Measurements from ENCODE around the gene CBLIF.
"Not testable (repeated sequence)": the region's sequence is repeated elsewhere in the genome, so short reads cannot be mapped to it uniquely, and the experiment has no call there.

The CBLIF gene

GRCh38 chr11:59845399-59845798 lies at the start of gene CBLIF:
TSS of gene CBLIF (minus strand) at chr11:59845499. CDS start at chr11:59845453, 46 bp downstream.
- no peak for DNase-seq (ENCODE audit: low read depth in 2 of 2)

- DNase-seq (ENCODE audit: low read depth in 2 of 2), result no peak
Measured at GRCh38 chr11:59894616-59895015, 49.3 kb upstream of the CBLIF start.

- DNase-seq (ENCODE audit: low read depth in 2 of 2), result no peak
Measured at GRCh38 chr11:59891781-59892181, 46.5 kb upstream of the CBLIF start.

- DNase-seq (ENCODE audit: low read depth in 2 of 2), result not testable (repeated sequence)
Measured at GRCh38 chr11:59887156-59887555, 41.9 kb upstream of the CBLIF start.

- no peak for DNase-seq (ENCODE audit: low read depth in 2 of 2)
Measured at GRCh38 chr11:59883597-59883996, 38.3 kb upstream of the CBLIF start.

- no peak for DNase-seq (ENCODE audit: low read depth in 2 of 2)
Measured at GRCh38 chr11:59879567-59879966, 34.3 kb upstream of the CBLIF start.

GRCh38 chr11:59878575-59878974 lies 33.3 kb upstream of the CBLIF start, which contains the start of gene OOSP3:
TSS of gene OOSP3 (plus strand) at chr11:59878782. CDS start at chr11:59878809, 27 bp downstream.
- no peak for DNase-seq (ENCODE audit: low read depth in 2 of 2)

- no peak for DNase-seq (ENCODE audit: low read depth in 2 of 2)
Measured at GRCh38 chr11:59877784-59878183, 32.5 kb upstream of the CBLIF start.

GRCh38 chr11:59877325-59877724 lies 32.0 kb upstream of the CBLIF start:
- DNase-seq (ENCODE audit: low read depth in 2 of 2), result no peak

- DNase-seq (ENCODE audit: low read depth in 2 of 2), result no peak
Measured at GRCh38 chr11:59875856-59876519, 30.7 kb upstream of the CBLIF start.

- no peak for DNase-seq (ENCODE audit: low read depth in 2 of 2)
Measured at GRCh38 chr11:59872076-59872475, 26.8 kb upstream of the CBLIF start.

GRCh38 chr11:59867946-59868345 lies 22.6 kb upstream of the CBLIF start:
- no peak for DNase-seq (ENCODE audit: low read depth in 2 of 2)

- DNase-seq (ENCODE audit: low read depth in 2 of 2), result no peak
Measured at GRCh38 chr11:59866836-59867235, 21.5 kb upstream of the CBLIF start.

GRCh38 chr11:59866397-59866796 lies 21.1 kb upstream of the CBLIF start, which contains the start of gene TCN1:
TSS of gene TCN1 (minus strand) at chr11:59866487. CDS start at chr11:59866470, 17 bp downstream.
- no peak for DNase-seq (ENCODE audit: low read depth in 2 of 2)

- no peak for DNase-seq (ENCODE audit: low read depth in 2 of 2)
Measured at GRCh38 chr11:59865031-59865430, 19.7 kb upstream of the CBLIF start.

GRCh38 chr11:59862252-59862651 lies 17.0 kb upstream of the CBLIF start:
- DNase-seq (ENCODE audit: low read depth in 2 of 2), result no peak

GRCh38 chr11:59859673-59860072 lies 14.4 kb upstream of the CBLIF start:
- DNase-seq (ENCODE audit: low read depth in 2 of 2), result no peak

GRCh38 chr11:59857439-59858434 lies 12.4 kb upstream of the CBLIF start:
- DNase-seq (ENCODE audit: low read depth in 2 of 2), result no peak

GRCh38 chr11:59854871-59855270 lies 9.6 kb upstream of the CBLIF start:
- DNase-seq (ENCODE audit: low read depth in 2 of 2), result no peak

- not testable (repeated sequence) for DNase-seq (ENCODE audit: low read depth in 2 of 2)
Measured at GRCh38 chr11:59851416-59851815, 6.1 kb upstream of the CBLIF start.

- DNase-seq (ENCODE audit: low read depth in 2 of 2), result not testable (repeated sequence)
Measured at GRCh38 chr11:59849551-59849950, 4.3 kb upstream of the CBLIF start.

GRCh38 chr11:59849129-59849528 lies 3.8 kb upstream of the CBLIF start:
- no peak for DNase-seq (ENCODE audit: low read depth in 2 of 2)

- not testable (repeated sequence) for DNase-seq (ENCODE audit: low read depth in 2 of 2)
Measured at GRCh38 chr11:59848439-59848838, 3.1 kb upstream of the CBLIF start.
